Ascending aorta (tissue), 2 donors: ENCODE data around the gene SPRYD3. TPM values are rescaled to one million over a fixed set of nuclear protein-coding genes. Genes with fewer than 3 reads are reported as not detected.

ENCODE experiments used
- DNase-seq, 2 donors: peaks; one replicate each; pipeline ENCODE4 v3.0.0-alpha.2; 2019; ENCODE audit warnings: low spot score in 2 of 2
- H3K27ac ChIP-seq, 2 donors: fragments of 200-600 bp; sonication (generic); one replicate each; pipeline ENCODE4 v1.5.1; 2016 to 2017; ENCODE audit warnings: mild to moderate bottlenecking in 1 of 2
- H3K27me3 ChIP-seq: fragments of 200-600 bp; sonication (generic); one replicate; pipeline ENCODE4 v1.5.1; 2017
- H3K36me3 ChIP-seq, 2 donors: fragments of 200-600 bp; sonication (generic); one replicate each; pipeline ENCODE4 v1.5.1; 2016
- H3K4me1 ChIP-seq, 2 donors: fragments of 200-600 bp; sonication (generic); one replicate each; pipeline ENCODE4 v1.5.1; 2016 to 2017; ENCODE audit warnings: mild to moderate bottlenecking in 1 of 2
- H3K4me3 ChIP-seq, 2 donors: fragments of 200-600 bp; sonication (generic); one replicate each; pipeline ENCODE4 v1.5.1; 2016 to 2017; ENCODE audit warnings: mild to moderate bottlenecking in 1 of 2
- H3K9me3 ChIP-seq, 2 donors: fragments of 200-600 bp; sonication (generic); one replicate each; pipeline ENCODE4 v1.5.1; 2016
- intact Hi-C: fragments of 100-400 bp; cut with DNase I; formaldehyde crosslinking; loops from one replicate; pipeline ENCODE4 v1.15.1; 2023
- total RNA-seq: library from RNA; depleted of rRNA; stranded (reverse); fragments of >200 nt; gene quantifications from one replicate; pipeline ENCODE4 v1.1.0, GENCODE V29; 2016
- TF ChIP-seq, protein P1 (sequence below), 3 experiments: fragments of 200-600 bp in 2 of 3; fragments of 450-650 bp in 1 of 3; sonication (generic) in 2 of 3; IDR thresholded peaks; one replicate each; pipeline ENCODE4 v1.5.1; 2016 to 2019; ENCODE audit warnings: antibody characterized with exemption in 3 of 3, mild to moderate bottlenecking in 1 of 3, moderate library complexity in 1 of 3

The SPRYD3 gene
- total RNA-seq, 1 donor from 2014 or later: 48.6 TPM

DNA sequence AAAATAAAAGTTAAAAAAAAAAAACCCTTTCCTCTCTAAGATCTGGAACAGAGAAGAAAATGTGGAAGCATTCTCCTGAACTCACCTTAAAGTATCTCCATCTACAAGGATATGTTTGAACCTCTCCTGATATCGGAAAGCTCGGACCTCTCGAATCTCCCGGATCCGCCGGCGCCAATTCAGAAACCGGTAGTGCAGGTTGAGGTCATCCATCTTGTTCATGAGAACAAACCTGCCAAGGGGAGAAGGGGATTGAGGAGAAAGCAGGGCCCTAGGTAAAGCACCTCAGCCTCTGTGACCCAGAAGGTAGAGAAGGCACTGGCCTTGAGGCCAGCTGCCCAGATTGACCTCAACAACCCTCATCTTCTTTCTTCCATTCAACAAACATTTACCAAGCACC, 2.2 kb downstream of the SPRYD3 start:
- Histone ChIP-seq H3K9me3 (no peaks in the 10 kb centered on the region), H3K27ac (peak overlapping the region; percentile 87 to 97), H3K4me1 (peaks cover 15 to 24% of the 10 kb centered on the region in 2 donors), H3K27me3 (no peaks in the 10 kb centered on the region), H3K36me3 (peaks cover 29 to 33% of the 10 kb centered on the region in 2 donors), H3K4me3 (no peak overlapping the region)
- TF ChIP-seq, protein P1, sequence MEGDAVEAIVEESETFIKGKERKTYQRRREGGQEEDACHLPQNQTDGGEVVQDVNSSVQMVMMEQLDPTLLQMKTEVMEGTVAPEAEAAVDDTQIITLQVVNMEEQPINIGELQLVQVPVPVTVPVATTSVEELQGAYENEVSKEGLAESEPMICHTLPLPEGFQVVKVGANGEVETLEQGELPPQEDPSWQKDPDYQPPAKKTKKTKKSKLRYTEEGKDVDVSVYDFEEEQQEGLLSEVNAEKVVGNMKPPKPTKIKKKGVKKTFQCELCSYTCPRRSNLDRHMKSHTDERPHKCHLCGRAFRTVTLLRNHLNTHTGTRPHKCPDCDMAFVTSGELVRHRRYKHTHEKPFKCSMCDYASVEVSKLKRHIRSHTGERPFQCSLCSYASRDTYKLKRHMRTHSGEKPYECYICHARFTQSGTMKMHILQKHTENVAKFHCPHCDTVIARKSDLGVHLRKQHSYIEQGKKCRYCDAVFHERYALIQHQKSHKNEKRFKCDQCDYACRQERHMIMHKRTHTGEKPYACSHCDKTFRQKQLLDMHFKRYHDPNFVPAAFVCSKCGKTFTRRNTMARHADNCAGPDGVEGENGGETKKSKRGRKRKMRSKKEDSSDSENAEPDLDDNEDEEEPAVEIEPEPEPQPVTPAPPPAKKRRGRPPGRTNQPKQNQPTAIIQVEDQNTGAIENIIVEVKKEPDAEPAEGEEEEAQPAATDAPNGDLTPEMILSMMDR (IDR thresholded peaks at IDR 0.05): no peak
- no peak for DNase-seq
- intact Hi-C loops: no loop called here

DNA sequence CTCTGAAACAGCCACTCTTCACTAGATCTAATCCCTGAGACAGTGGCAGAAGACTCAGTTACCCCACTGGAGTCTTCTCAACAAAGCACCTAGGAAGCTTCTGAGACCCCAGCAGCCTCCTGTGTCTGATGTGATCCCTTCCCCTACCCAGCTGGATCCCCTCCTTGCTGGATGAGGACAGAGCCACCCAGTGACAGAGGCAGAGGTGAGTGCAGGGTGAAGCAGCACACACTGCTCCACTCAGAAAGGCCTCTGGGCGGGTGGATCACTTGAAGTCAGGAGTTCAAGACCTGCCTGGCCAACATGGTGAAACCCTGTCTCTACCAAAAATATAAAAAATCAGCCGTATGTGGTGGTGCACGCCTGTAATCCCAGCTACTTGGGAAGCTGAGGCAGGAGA, 2.7 kb downstream of the SPRYD3 start:
- peak overlapping the region; percentile 68 to 87 for H3K27ac ChIP-seq
- H3K27me3 ChIP-seq: no peaks in the 10 kb centered on the region
- H3K36me3 ChIP-seq: peaks cover 29 to 33% of the 10 kb centered on the region in 2 donors
- H3K4me3 ChIP-seq: no peak overlapping the region
- intact Hi-C loops: no loop called here
- TF ChIP-seq, protein P1 (IDR thresholded peaks at IDR 0.05): no peak
- H3K9me3 ChIP-seq: no peaks in the 10 kb centered on the region
- DNase-seq: no peak
- peaks cover 21 to 29% of the 10 kb centered on the region in 2 donors for H3K4me1 ChIP-seq

DNA sequence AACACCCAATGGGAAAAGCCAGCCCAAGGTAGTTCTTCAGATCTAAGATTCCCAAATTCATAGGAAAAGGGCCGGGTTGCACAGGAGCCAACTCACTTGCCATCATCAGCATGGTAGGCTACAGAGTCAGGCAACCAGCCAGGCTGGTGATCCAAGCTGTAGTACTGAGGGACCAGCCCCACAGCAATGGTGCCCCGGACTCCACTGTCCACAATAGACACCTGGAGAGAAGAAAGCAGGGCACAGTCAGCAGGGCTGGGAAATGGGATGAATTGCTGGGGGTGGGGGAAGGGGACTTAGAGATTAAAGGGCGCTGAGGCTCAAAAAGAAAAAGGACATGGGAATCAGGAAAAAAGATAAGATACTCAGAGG, 4.2 kb downstream of the SPRYD3 start:
- no peak for DNase-seq
- intact Hi-C loops: no loop called here
- no peak overlapping the region for H3K4me3 ChIP-seq
- peaks cover 29 to 33% of the 10 kb centered on the region in 2 donors for H3K36me3 ChIP-seq
- peaks cover 31 to 39% of the 10 kb centered on the region in 2 donors for H3K4me1 ChIP-seq
- H3K9me3 ChIP-seq: no peaks in the 10 kb centered on the region
- no peaks in the 10 kb centered on the region for H3K27me3 ChIP-seq
- peak overlapping the region; percentile 65 to 68 for H3K27ac ChIP-seq
- TF ChIP-seq, protein P1 (IDR thresholded peaks at IDR 0.05): no peak

DNA sequence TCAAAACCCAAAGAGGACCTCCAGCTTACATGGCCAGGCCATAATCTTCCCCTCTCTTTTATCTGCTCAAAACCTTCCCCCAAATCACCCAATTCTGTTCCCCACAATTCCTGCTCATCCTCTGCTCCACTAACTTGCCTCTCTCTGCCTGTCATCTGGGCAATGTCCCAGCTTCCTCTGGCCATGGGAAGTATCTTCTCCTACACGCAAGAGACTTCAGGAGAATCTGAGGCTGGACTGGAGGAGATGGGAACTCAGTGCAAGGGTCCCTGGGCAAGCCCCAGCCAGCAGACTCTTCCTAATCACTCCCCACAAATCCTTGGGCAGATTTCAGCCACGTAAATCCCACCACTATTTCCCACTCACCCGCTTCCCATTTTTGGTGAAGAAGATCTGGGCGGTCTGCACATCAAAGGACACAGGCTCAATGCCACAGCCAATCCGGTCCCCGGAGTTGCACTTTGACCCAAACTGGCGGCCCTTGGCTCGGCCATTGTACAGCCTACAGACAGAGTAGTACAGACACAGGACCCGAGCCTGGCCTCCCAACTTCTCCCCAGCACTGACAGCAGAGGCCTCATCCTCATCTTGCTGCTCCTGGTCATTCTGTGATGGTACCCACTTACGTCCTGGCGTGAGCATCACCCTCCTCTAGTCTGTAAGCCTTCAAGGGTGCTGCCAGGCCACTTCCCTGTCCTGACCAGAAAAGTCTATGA, 4.7 kb downstream of the SPRYD3 start:
- peaks cover 31 to 45% of the 10 kb centered on the region in 2 donors for H3K4me1 ChIP-seq
- no peak overlapping the region for H3K4me3 ChIP-seq
- no peaks in the 10 kb centered on the region for H3K9me3 ChIP-seq
- DNase-seq: no peak
- peak overlapping the region; percentile 65 to 68 for H3K27ac ChIP-seq
- peaks cover 29 to 33% of the 10 kb centered on the region in 2 donors for H3K36me3 ChIP-seq
- intact Hi-C loops: no loop called here
- TF ChIP-seq, protein P1 (IDR thresholded peaks at IDR 0.05): no peak
- no peaks in the 10 kb centered on the region for H3K27me3 ChIP-seq

DNA sequence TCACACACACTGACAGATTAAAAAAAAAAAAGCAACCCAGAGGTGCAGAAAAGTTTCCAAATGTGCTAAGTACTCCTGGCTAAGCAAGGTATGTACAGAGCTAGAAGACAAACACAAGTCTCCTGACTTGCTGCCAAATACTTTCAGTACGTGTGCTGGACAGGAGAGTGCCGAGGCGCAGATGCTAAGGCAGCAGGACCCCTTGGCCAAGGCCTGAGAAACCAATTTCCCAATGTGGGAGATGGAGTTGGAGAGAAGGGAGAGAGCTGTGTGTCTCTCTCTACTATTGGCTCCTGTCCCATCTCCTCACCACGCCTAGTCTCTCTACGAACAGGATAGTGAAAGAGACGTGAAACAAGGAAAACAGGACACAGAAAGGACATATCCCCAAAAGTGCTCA, 5.3 kb downstream of the SPRYD3 start:
- no peak for DNase-seq
- Histone ChIP-seq H3K4me3 (no peak overlapping the region), H3K27me3 (no peaks in the 10 kb centered on the region), H3K27ac (peak overlapping the region; percentile 65 to 68), H3K9me3 (no peaks in the 10 kb centered on the region), H3K36me3 (peaks cover 29 to 33% of the 10 kb centered on the region in 2 donors), H3K4me1 (peaks cover 31 to 49% of the 10 kb centered on the region in 2 donors)
- intact Hi-C loops: no loop called here
- TF ChIP-seq, protein P1 (IDR thresholded peaks at IDR 0.05): no peak
